ENCODE data around the gene PTPRT. TPM values are rescaled to one million over a fixed set of nuclear protein-coding genes. Genes with fewer than 3 reads are reported as not detected.

The PTPRT gene
- total RNA-seq, 1 donor from 2014 or later, result 0.56 TPM

GRCh38 chr20:42690842-42691437, 498.8 kb downstream of the PTPRT start:
- peaks cover 5% of the 10 kb centered on the region for H3K9me3 Mint-ChIP-seq
- no peak overlapping the region for H3K4me3 Mint-ChIP-seq
- H3K27ac Mint-ChIP-seq (ENCODE audit: unreplicated experiment), result no peak overlapping the region
- DNase-seq (ENCODE audit: low read depth, low spot score), result no peak
- H3K4me1 Mint-ChIP-seq, result no peaks in the 10 kb centered on the region
- TF ChIP-seq CTCF (conservative IDR thresholded peaks at IDR 0.05), result no peak
- H3K27me3 Mint-ChIP-seq (ENCODE audit: low read depth), result peaks cover 28% of the 10 kb centered on the region
- H3K36me3 Mint-ChIP-seq (ENCODE audit: low read depth), result no peaks in the 10 kb centered on the region

GRCh38 chr20:42688576-42688975, 501.1 kb downstream of the PTPRT start:
- Mint-ChIP-seq H3K9me3 (peaks cover 5% of the 10 kb centered on the region), H3K4me1 (no peaks in the 10 kb centered on the region), H3K27me3 (ENCODE audit: low read depth) (peaks cover 36% of the 10 kb centered on the region), H3K27ac (ENCODE audit: unreplicated experiment) (no peak overlapping the region), H3K36me3 (ENCODE audit: low read depth) (no peaks in the 10 kb centered on the region), H3K4me3 (no peak overlapping the region)
- TF ChIP-seq CTCF (conservative IDR thresholded peaks at IDR 0.05), result no peak
- no peak for DNase-seq (ENCODE audit: low read depth, low spot score)

- DNase-seq (ENCODE audit: low read depth, low spot score), result no peak
- peaks cover 50% of the 10 kb centered on the region for H3K27me3 Mint-ChIP-seq (ENCODE audit: low read depth)
- H3K4me1 Mint-ChIP-seq, result no peaks in the 10 kb centered on the region
- H3K36me3 Mint-ChIP-seq (ENCODE audit: low read depth), result no peaks in the 10 kb centered on the region
- H3K27ac Mint-ChIP-seq (ENCODE audit: unreplicated experiment), result no peak overlapping the region
- no peaks in the 10 kb centered on the region for H3K9me3 Mint-ChIP-seq
- no peak overlapping the region for H3K4me3 Mint-ChIP-seq
- no peak for TF ChIP-seq CTCF (conservative IDR thresholded peaks at IDR 0.05)
Observed at GRCh38 chr20:42686057-42686456, 503.6 kb downstream of the PTPRT start.

- no peak for DNase-seq (ENCODE audit: low read depth, low spot score)
- no peaks in the 10 kb centered on the region for H3K36me3 Mint-ChIP-seq (ENCODE audit: low read depth)
- H3K27ac Mint-ChIP-seq (ENCODE audit: unreplicated experiment), result no peak overlapping the region
- no peaks in the 10 kb centered on the region for H3K4me1 Mint-ChIP-seq
- H3K27me3 Mint-ChIP-seq (ENCODE audit: low read depth), result peaks cover 46% of the 10 kb centered on the region
- peaks cover 3% of the 10 kb centered on the region for H3K9me3 Mint-ChIP-seq
- H3K4me3 Mint-ChIP-seq, result no peak overlapping the region
- TF ChIP-seq CTCF (conservative IDR thresholded peaks at IDR 0.05), result peak; percentile 45
Observed at GRCh38 chr20:42678895-42679294, 510.8 kb downstream of the PTPRT start.

- Mint-ChIP-seq H3K36me3 (ENCODE audit: low read depth) (no peaks in the 10 kb centered on the region), H3K4me1 (peaks cover 5% of the 10 kb centered on the region), H3K27me3 (ENCODE audit: low read depth) (peaks cover 12% of the 10 kb centered on the region), H3K27ac (ENCODE audit: unreplicated experiment) (no peak overlapping the region), H3K4me3 (no peak overlapping the region), H3K9me3 (no peaks in the 10 kb centered on the region)
- no peak for DNase-seq (ENCODE audit: low read depth, low spot score)
- no peak for TF ChIP-seq CTCF (conservative IDR thresholded peaks at IDR 0.05)
Observed at GRCh38 chr20:42656130-42656529, 533.6 kb downstream of the PTPRT start.
